MM.1S (cell line): ENCODE measurements around the gene PITPNM3.
"Not testable (repeated sequence)": the region's sequence is repeated elsewhere in the genome, so short reads cannot be mapped to it uniquely, and the experiment has no call there.

ENCODE experiments used
- DNase-seq: peaks from one replicate; pipeline ENCODE4 v3.0.0-alpha.2; 2015
- H2AFZ ChIP-seq: fragments of 300-600 bp; sonication (generic); 2 replicates; pipeline ENCODE4 v1.6.0; 2016; ENCODE audit warnings: antibody characterized with exemption, low read length
- H3F3A ChIP-seq: fragments of 300-600 bp; sonication (generic); 2 replicates; pipeline ENCODE4 v1.6.1; 2016; ENCODE audit warnings: mild to moderate bottlenecking, antibody characterized with exemption, low read length, moderate library complexity, mixed read lengths; ENCODE audit not compliant: insufficient read depth
- H3K27ac ChIP-seq: fragments of 300-600 bp; sonication (generic); 2 replicates; pipeline ENCODE4 v1.5.1; 2016; ENCODE audit warnings: mild to moderate bottlenecking, low read length
- H3K27me3 ChIP-seq: fragments of 300-600 bp; sonication (generic); replicated peaks from 2 replicates; pipeline ENCODE4 v1.6.0; 2016; ENCODE audit warnings: low read length; ENCODE audit not compliant: insufficient read depth
- H3K36me3 ChIP-seq: fragments of 300-600 bp; sonication (generic); replicated peaks from 2 replicates; pipeline ENCODE4 v1.6.1; 2016; ENCODE audit warnings: mild to moderate bottlenecking, low read length, mixed read lengths; ENCODE audit not compliant: insufficient read depth
- H3K4me1 ChIP-seq: fragments of 300-600 bp; sonication (generic); 2 replicates; pipeline ENCODE4 v1.6.1; 2016; ENCODE audit warnings: low read length, mixed read lengths
- H3K4me2 ChIP-seq: fragments of 300-600 bp; sonication (generic); 2 replicates; pipeline ENCODE4 v1.6.0; 2016; ENCODE audit warnings: low read depth, low read length
- H3K4me3 ChIP-seq: fragments of 300-600 bp; sonication (generic); 2 replicates; pipeline ENCODE4 v1.5.1; 2016; ENCODE audit warnings: low read length, mixed read lengths
- H3K79me2 ChIP-seq: fragments of 300-600 bp; sonication (generic); 2 replicates; pipeline ENCODE4 v1.6.1; 2016; ENCODE audit warnings: mixed run types, low read length, mixed read lengths
- H3K9ac ChIP-seq: fragments of 300-600 bp; sonication (generic); 2 replicates; pipeline ENCODE4 v1.6.1; 2016; ENCODE audit warnings: low read length, mixed read lengths
- H3K9me2 ChIP-seq: fragments of 300-600 bp; sonication (generic); replicated peaks from 2 replicates; pipeline ENCODE4 v1.6.1; 2016; ENCODE audit warnings: mild to moderate bottlenecking, low read length, mixed read lengths; ENCODE audit not compliant: insufficient read depth
- H3K9me3 ChIP-seq: fragments of 300-600 bp; sonication (generic); replicated peaks from 2 replicates; pipeline ENCODE4 v1.6.1; 2016; ENCODE audit warnings: mild to moderate bottlenecking, low read length, mixed read lengths; ENCODE audit not compliant: insufficient read depth
- H4K20me1 ChIP-seq: fragments of 300-600 bp; sonication (generic); 2 replicates; pipeline ENCODE4 v1.6.1; 2016; ENCODE audit warnings: mild to moderate bottlenecking, low read length, moderate library complexity, mixed read lengths; ENCODE audit not compliant: insufficient read depth
- CTCF ChIP-seq: fragments of 300-600 bp; sonication (generic); IDR thresholded peaks from 2 replicates; pipeline ENCODE4 v1.5.1; 2016; ENCODE audit warnings: antibody characterized with exemption, low read length, mixed read lengths
- EZH2 ChIP-seq: fragments of 300-600 bp; sonication (generic); optimal IDR thresholded peaks from 2 replicates; pipeline ENCODE3; 2017; ENCODE audit warnings: low read depth, mild to moderate bottlenecking, antibody characterized with exemption, low read length, mixed read lengths
- EZH2phosphoT487 ChIP-seq: fragments of 300-600 bp; sonication (generic); IDR thresholded peaks from 2 replicates; pipeline ENCODE4 v1.6.1; 2018; ENCODE audit warnings: antibody characterized with exemption, low read length

PITPNM3 gene

GRCh38 chr17:6596941-6597340, 40.6 kb upstream of the PITPNM3 start:
- Histone ChIP-seq H3K9me2 (no peaks in the 10 kb centered on the region), H3F3A (no peaks in the 10 kb centered on the region), H3K9ac (no peak overlapping the region), H3K27me3 (no peaks in the 10 kb centered on the region), H3K9me3 (no peaks in the 10 kb centered on the region), H3K79me2 (no peaks in the 10 kb centered on the region), H3K4me3 (no peak overlapping the region), H4K20me1 (no peaks in the 10 kb centered on the region), H3K4me2 (no peak overlapping the region), H2AFZ (no peak overlapping the region), H3K27ac (no peak overlapping the region), H3K4me1 (no peaks in the 10 kb centered on the region), H3K36me3 (no peaks in the 10 kb centered on the region)
- no peak for TF ChIP-seq EZH2
- TF ChIP-seq CTCF: no peak
- no peak for TF ChIP-seq EZH2phosphoT487
- DNase-seq: no peak

GRCh38 chr17:6596511-6596910, 40.2 kb upstream of the PITPNM3 start:
- H3F3A ChIP-seq: no peaks in the 10 kb centered on the region
- no peaks in the 10 kb centered on the region for H3K9me3 ChIP-seq
- DNase-seq: no peak
- H3K4me1 ChIP-seq: no peaks in the 10 kb centered on the region
- H3K4me2 ChIP-seq: no peak overlapping the region
- no peak overlapping the region for H3K9ac ChIP-seq
- H4K20me1 ChIP-seq: no peaks in the 10 kb centered on the region
- H3K27ac ChIP-seq: no peak overlapping the region
- H3K9me2 ChIP-seq: no peaks in the 10 kb centered on the region
- no peak overlapping the region for H3K4me3 ChIP-seq
- TF ChIP-seq EZH2phosphoT487 (no peak), EZH2 (no peak), CTCF (no peak)
- no peaks in the 10 kb centered on the region for H3K27me3 ChIP-seq
- no peaks in the 10 kb centered on the region for H3K79me2 ChIP-seq
- H3K36me3 ChIP-seq: no peaks in the 10 kb centered on the region
- no peak overlapping the region for H2AFZ ChIP-seq

GRCh38 chr17:6596081-6596480, 39.7 kb upstream of the PITPNM3 start:
- TF ChIP-seq EZH2 (no peak), EZH2phosphoT487 (no peak), CTCF (no peak)
- H3K4me1 ChIP-seq: no peaks in the 10 kb centered on the region
- no peaks in the 10 kb centered on the region for H3K79me2 ChIP-seq
- H3F3A ChIP-seq: no peaks in the 10 kb centered on the region
- no peak overlapping the region for H3K9ac ChIP-seq
- no peak overlapping the region for H2AFZ ChIP-seq
- no peaks in the 10 kb centered on the region for H3K9me2 ChIP-seq
- no peak overlapping the region for H3K4me2 ChIP-seq
- no peaks in the 10 kb centered on the region for H3K9me3 ChIP-seq
- no peaks in the 10 kb centered on the region for H3K27me3 ChIP-seq
- H4K20me1 ChIP-seq: no peaks in the 10 kb centered on the region
- H3K4me3 ChIP-seq: no peak overlapping the region
- no peaks in the 10 kb centered on the region for H3K36me3 ChIP-seq
- H3K27ac ChIP-seq: no peak overlapping the region
- DNase-seq: no peak

- not testable (repeated sequence) for H3F3A ChIP-seq, DNase-seq, H4K20me1 ChIP-seq, H3K9me3 ChIP-seq, H3K4me1 ChIP-seq, H3K36me3 ChIP-seq, H3K9me2 ChIP-seq, H3K27ac ChIP-seq, H3K9ac ChIP-seq, H3K79me2 ChIP-seq, H2AFZ ChIP-seq, H3K4me2 ChIP-seq, H3K27me3 ChIP-seq, H3K4me3 ChIP-seq
Measured at GRCh38 chr17:6593371-6593770, 37.0 kb upstream of the PITPNM3 start.
